ENCODE data around the gene CD79B.
"Not testable (repeated sequence)": the region's sequence is repeated elsewhere in the genome, so short reads cannot be mapped to it uniquely, and the experiment has no call there.

CD79B gene

GRCh38 chr17:63933598-63933997 lies 1.5 kb upstream of the CD79B start:
- DNase-seq (ENCODE audit: low spot score) = no peak

GRCh38 chr17:63932721-63933120 lies 590 bp upstream of the CD79B start:
- DNase-seq (ENCODE audit: low spot score) = no peak

GRCh38 chr17:63930951-63931575 lies 1.1 kb downstream of the CD79B start:
- peak; percentile 6 for DNase-seq (ENCODE audit: low spot score)

GRCh38 chr17:63929860-63930766 lies 2.0 kb downstream of the CD79B start:
- DNase-seq (ENCODE audit: low spot score) = no peak

GRCh38 chr17:63928966-63929695 lies 3.0 kb downstream of the CD79B start:
- DNase-seq (ENCODE audit: low spot score) = no peak

- DNase-seq (ENCODE audit: low spot score) = no peak
These were observed 3.9 kb downstream of the CD79B start for GRCh38 chr17:63928172-63928666.

GRCh38 chr17:63927464-63928171 lies 4.5 kb downstream of the CD79B start:
- no peak for DNase-seq (ENCODE audit: low spot score)

GRCh38 chr17:63926164-63926563 lies 6.0 kb downstream of the CD79B start:
- no peak for DNase-seq (ENCODE audit: low spot score)

- no peak for DNase-seq (ENCODE audit: low spot score)
These were observed 6.5 kb downstream of the CD79B start for GRCh38 chr17:63925615-63926014.

- DNase-seq (ENCODE audit: low spot score) = not testable (repeated sequence)
These were observed 9.7 kb downstream of the CD79B start for GRCh38 chr17:63922402-63922801.

GRCh38 chr17:63920779-63921178 lies 11.4 kb downstream of the CD79B start:
- DNase-seq (ENCODE audit: low spot score) = not testable (repeated sequence)

- not testable (repeated sequence) for DNase-seq (ENCODE audit: low spot score)
These were observed 12.1 kb downstream of the CD79B start for GRCh38 chr17:63920050-63920449.

GRCh38 chr17:63919311-63919723 lies 12.8 kb downstream of the CD79B start:
- peak; percentile 34 for DNase-seq (ENCODE audit: low spot score)

- DNase-seq (ENCODE audit: low spot score) = not testable (repeated sequence)
These were observed 13.3 kb downstream of the CD79B start, which contains the start of gene GH1 for GRCh38 chr17:63918789-63919305. Gene GH1, minus strand, starts transcription at chr17:63918839. Its CDS starts 63 bp downstream, at chr17:63918776.

- no peak for DNase-seq (ENCODE audit: low spot score)
These were observed 13.8 kb downstream of the CD79B start for GRCh38 chr17:63918305-63918704.

GRCh38 chr17:63917646-63918045 lies 14.5 kb downstream of the CD79B start:
- no peak for DNase-seq (ENCODE audit: low spot score)

- not testable (repeated sequence) for DNase-seq (ENCODE audit: low spot score)
These were observed 14.9 kb downstream of the CD79B start for GRCh38 chr17:63917206-63917605.

GRCh38 chr17:63916566-63917185 lies 15.5 kb downstream of the CD79B start:
- no peak for DNase-seq (ENCODE audit: low spot score)

- not testable (repeated sequence) for DNase-seq (ENCODE audit: low spot score)
These were observed 16.4 kb downstream of the CD79B start for GRCh38 chr17:63915753-63916152.

GRCh38 chr17:63914471-63914870 lies 17.7 kb downstream of the CD79B start:
- DNase-seq (ENCODE audit: low spot score) = no peak

GRCh38 chr17:63911657-63912100 lies 20.5 kb downstream of the CD79B start:
- DNase-seq (ENCODE audit: low spot score) = no peak

Data from globus pallidus (tissue), 1 donor.